ENCODE data around the gene CDH4.

Gene CDH4

GRCh38 chr20:61611401-61612180 lies 359.5 kb downstream of the CDH4 start:
- Histone ChIP-seq H3K9me2 (replicated peaks; ENCODE audit: insufficient read depth, low read length) (no peaks in the 10 kb centered on the region), H3K27ac (ENCODE audit: low read depth, low read length) (no peak overlapping the region)
- TF ChIP-seq EZH2phosphoT487 (conservative IDR thresholded peaks at IDR 0.05; ENCODE audit: low read length): no peak
- TF ChIP-seq CTCF (IDR thresholded peaks at IDR 0.05; ENCODE audit: insufficient read depth, low read length, poor library complexity, severe bottlenecking): no peak

DNA sequence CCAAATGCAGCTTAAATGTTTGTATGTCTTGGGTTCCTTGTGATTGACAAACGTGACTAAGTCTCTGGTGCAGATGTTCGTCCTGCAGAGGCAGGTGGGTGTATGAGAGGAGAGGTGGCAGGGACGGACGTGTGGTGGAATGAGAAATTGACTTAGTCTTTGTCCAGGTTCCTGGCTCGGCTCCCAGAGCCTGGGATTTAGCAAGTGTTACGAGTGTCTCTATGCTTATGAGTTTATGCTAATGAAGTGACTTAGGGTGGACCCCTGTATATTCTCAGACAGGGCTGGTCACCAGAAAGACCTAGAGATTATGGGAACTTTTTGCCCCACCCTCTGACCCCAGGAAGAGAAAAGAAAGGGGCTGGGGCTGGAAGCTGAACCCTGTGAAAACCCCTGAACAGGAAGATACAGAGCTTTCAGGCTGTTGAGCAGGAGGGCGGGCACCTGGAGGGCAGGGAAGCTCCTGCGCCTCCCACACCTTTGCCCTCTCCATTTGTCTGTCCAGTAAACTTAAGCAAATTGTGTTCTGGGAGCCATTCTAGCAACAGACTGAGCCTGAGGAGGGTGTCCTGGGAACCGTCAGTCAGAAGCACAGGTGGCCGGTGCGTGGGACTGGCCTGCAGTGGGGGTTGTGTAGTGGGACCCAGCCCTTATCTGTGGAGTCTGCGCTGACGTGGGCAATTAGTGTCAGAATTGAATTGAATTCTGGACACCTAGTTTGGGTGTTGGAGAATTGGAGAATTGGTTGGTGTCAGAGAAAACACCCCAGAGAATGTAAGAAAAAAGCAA lies 362.1 kb downstream of the CDH4 start:
- Histone ChIP-seq H4K20me1 (ENCODE audit: low read depth, low read length) (no peaks in the 10 kb centered on the region), H3K9me2 (replicated peaks; ENCODE audit: insufficient read depth, low read length) (no peaks in the 10 kb centered on the region), H2AFZ (ENCODE audit: low read depth, low read length, severe bottlenecking) (no peak overlapping the region), H3K27me3 (ENCODE audit: low read length) (no peaks in the 10 kb centered on the region), H3K36me3 (ENCODE audit: low read length) (no peaks in the 10 kb centered on the region), H3K27ac (ENCODE audit: low read depth, low read length) (no peak overlapping the region), H3K9me3 (ENCODE audit: insufficient read depth, low read length) (no peaks in the 10 kb centered on the region), H3K9ac (ENCODE audit: low read length) (no peak overlapping the region), H3K79me2 (ENCODE audit: insufficient read depth, low read length) (no peaks in the 10 kb centered on the region), H3K4me3 (ENCODE audit: insufficient read depth, low read length, poor library complexity, severe bottlenecking) (no peak overlapping the region), H3K4me2 (ENCODE audit: low read depth, low read length, poor library complexity, severe bottlenecking) (no peak overlapping the region), H3F3A (ENCODE audit: insufficient read depth) (no peaks in the 10 kb centered on the region)
- TF ChIP-seq EZH2phosphoT487 (conservative IDR thresholded peaks at IDR 0.05; ENCODE audit: low read length) (no peak), CTCF (IDR thresholded peaks at IDR 0.05; ENCODE audit: insufficient read depth, low read length, poor library complexity, severe bottlenecking) (no peak)

More at GRCh38 chr20:61611401-61612180, 359.5 kb downstream of the CDH4 start:
- Histone ChIP-seq H3K36me3 (ENCODE audit: low read length) (no peaks in the 10 kb centered on the region), H3K9me3 (ENCODE audit: insufficient read depth, low read length) (no peaks in the 10 kb centered on the region), H3K27me3 (ENCODE audit: low read length) (no peaks in the 10 kb centered on the region), H4K20me1 (ENCODE audit: low read depth, low read length) (no peaks in the 10 kb centered on the region), H3K9ac (ENCODE audit: low read length) (no peak overlapping the region), H3K4me2 (ENCODE audit: low read depth, low read length, poor library complexity, severe bottlenecking) (no peak overlapping the region), H3K4me3 (ENCODE audit: insufficient read depth, low read length, poor library complexity, severe bottlenecking) (no peak overlapping the region), H2AFZ (ENCODE audit: low read depth, low read length, severe bottlenecking) (no peak overlapping the region), H3F3A (ENCODE audit: insufficient read depth) (no peaks in the 10 kb centered on the region), H3K79me2 (ENCODE audit: insufficient read depth, low read length) (no peaks in the 10 kb centered on the region)

DNA sequence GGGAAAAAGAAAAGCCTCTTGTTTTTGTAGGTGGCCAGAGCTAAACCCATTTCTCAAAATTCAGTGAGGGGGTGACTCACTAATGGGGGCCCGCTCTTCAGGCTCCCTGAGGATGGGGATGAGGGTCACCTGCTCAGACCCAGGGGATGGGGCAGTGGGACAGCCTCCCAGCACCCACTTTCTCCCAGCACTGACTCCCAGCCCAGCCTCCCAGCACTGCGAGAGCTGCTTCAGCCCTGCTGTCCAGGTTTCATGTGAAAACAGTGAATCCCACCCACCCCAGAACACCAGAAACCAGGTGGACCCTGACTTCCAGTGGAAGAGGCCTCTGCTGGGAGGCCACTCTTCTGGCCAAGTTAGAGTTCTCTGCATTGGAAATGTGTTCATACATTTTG lies 362.6 kb downstream of the CDH4 start:
- H3F3A ChIP-seq (ENCODE audit: insufficient read depth): no peaks in the 10 kb centered on the region
- TF ChIP-seq EZH2phosphoT487 (conservative IDR thresholded peaks at IDR 0.05; ENCODE audit: low read length) (no peak), CTCF (IDR thresholded peaks at IDR 0.05; ENCODE audit: insufficient read depth, low read length, poor library complexity, severe bottlenecking) (no peak)
- H3K4me3 ChIP-seq (ENCODE audit: insufficient read depth, low read length, poor library complexity, severe bottlenecking): no peak overlapping the region
- no peaks in the 10 kb centered on the region for H4K20me1 ChIP-seq (ENCODE audit: low read depth, low read length)
- no peaks in the 10 kb centered on the region for H3K36me3 ChIP-seq (ENCODE audit: low read length)
- H3K27me3 ChIP-seq (ENCODE audit: low read length): no peaks in the 10 kb centered on the region
- no peak overlapping the region for H3K4me2 ChIP-seq (ENCODE audit: low read depth, low read length, poor library complexity, severe bottlenecking)
- no peaks in the 10 kb centered on the region for H3K79me2 ChIP-seq (ENCODE audit: insufficient read depth, low read length)
- no peak overlapping the region for H3K9ac ChIP-seq (ENCODE audit: low read length)
- no peak overlapping the region for H3K27ac ChIP-seq (ENCODE audit: low read depth, low read length)
- H2AFZ ChIP-seq (ENCODE audit: low read depth, low read length, severe bottlenecking): no peak overlapping the region
- no peaks in the 10 kb centered on the region for H3K9me3 ChIP-seq (ENCODE audit: insufficient read depth, low read length)
- H3K9me2 ChIP-seq (replicated peaks; ENCODE audit: insufficient read depth, low read length): no peaks in the 10 kb centered on the region
